ENCODE results near the gene CCDC85B.

CCDC85B gene

GRCh38 chr11:65857853-65858680 is 32.4 kb upstream of the CCDC85B start, which contains the start of gene CFL1:
Gene CFL1 (minus strand): TSS chr11:65858180. CDS start chr11:65858099, 81 bp downstream.
- peak; percentile 97 for DNase-seq

- no peak for DNase-seq
Measured at GRCh38 chr11:65858681-65859087, 31.8 kb upstream of the CCDC85B start.

- peak; percentile 98 for DNase-seq
Measured at GRCh38 chr11:65859095-65859811, 31.2 kb upstream of the CCDC85B start.

- DNase-seq: peak; percentile 62
Measured at GRCh38 chr11:65859812-65860277, 30.6 kb upstream of the CCDC85B start.

GRCh38 chr11:65860278-65861164 is 30.0 kb upstream of the CCDC85B start, which contains the start of gene MUS81:
Gene MUS81 (plus strand): TSS chr11:65860433. CDS start chr11:65860754, 321 bp downstream.
- peak; percentile 96 for DNase-seq

- no peak for DNase-seq
Measured at GRCh38 chr11:65861165-65861505, 29.3 kb upstream of the CCDC85B start.

- DNase-seq: no peak
Measured at GRCh38 chr11:65861533-65862183, 28.8 kb upstream of the CCDC85B start.

GRCh38 chr11:65862191-65862735 is 28.2 kb upstream of the CCDC85B start:
- DNase-seq: no peak

- no peak for DNase-seq
Measured at GRCh38 chr11:65862941-65863888, 27.3 kb upstream of the CCDC85B start.

- no peak for DNase-seq
Measured at GRCh38 chr11:65863889-65864705, 26.4 kb upstream of the CCDC85B start.

- DNase-seq: no peak
Measured at GRCh38 chr11:65864706-65865471, 25.6 kb upstream of the CCDC85B start.

GRCh38 chr11:65865550-65866172 is 24.8 kb upstream of the CCDC85B start:
- DNase-seq: no peak

- no peak for DNase-seq
Measured at GRCh38 chr11:65866509-65867283, 23.8 kb upstream of the CCDC85B start.

GRCh38 chr11:65867284-65868071 is 23.0 kb upstream of the CCDC85B start:
- DNase-seq: peak; percentile 11

- peak; percentile 70 for DNase-seq
Measured at GRCh38 chr11:65868076-65868667, 22.3 kb upstream of the CCDC85B start.

- DNase-seq: no peak
Measured at GRCh38 chr11:65868907-65869306, 21.6 kb upstream of the CCDC85B start.

All from NCI-H1105 (cell line).